ENCODE results near the gene CDH15.

GRCh38 chr16:89242795-89243200 lies 71.2 kb downstream of the CDH15 start:
- no peak for TF ChIP-seq TAF1 (IDR thresholded peaks at IDR 0.05; ENCODE audit: low read depth)
- no peak for TF ChIP-seq FOXM1 (IDR thresholded peaks at IDR 0.05; ENCODE audit: borderline replicate concordance, low read depth)
- no peak for TF ChIP-seq ZBTB7A (IDR thresholded peaks at IDR 0.05; ENCODE audit: low read depth)
- TF ChIP-seq YY1 (IDR thresholded peaks at IDR 0.05; ENCODE audit: low read depth), result no peak
- no peak for TF ChIP-seq RAD21 (IDR thresholded peaks at IDR 0.05; ENCODE audit: low read depth)
- TF ChIP-seq REST (IDR thresholded peaks at IDR 0.05; ENCODE audit: low read depth), result no peak
- TF ChIP-seq USF1 (IDR thresholded peaks at IDR 0.05), result no peak
- TF ChIP-seq EP300 (IDR thresholded peaks at IDR 0.05; ENCODE audit: borderline replicate concordance), result no peak
- no peak for TF ChIP-seq TEAD4 (IDR thresholded peaks at IDR 0.05)
- TF ChIP-seq CEBPB (IDR thresholded peaks at IDR 0.05), result no peak
- TF ChIP-seq MAX (IDR thresholded peaks at IDR 0.05), result no peak
- no peak for TF ChIP-seq EGR1 (IDR thresholded peaks at IDR 0.05)
- TF ChIP-seq NFIC (IDR thresholded peaks at IDR 0.05), result no peak
